Memory B cell (primary cell): ENCODE measurements around the gene BDNF.

ENCODE experiments used
- ATAC-seq: fragments of 150-1000 bp; cut with Tn5 transposase; 2 replicates; pipeline ENCODE4 v1.10.0; 2021; ENCODE audit warnings: low read depth, mild to moderate bottlenecking, moderate library complexity
- DNase-seq, 2 donors: peaks; one replicate each; pipeline ENCODE4 v3.0.0; 2022; ENCODE audit warnings: low spot score in 2 of 2
- H3K27ac Mint-ChIP-seq: one replicate; pipeline ENCODE4 v1.8.0; 2022; ENCODE audit warnings: mild to moderate bottlenecking, moderate library complexity, mixed read lengths
- H3K27me3 Mint-ChIP-seq: one replicate; pipeline ENCODE4 v1.8.0; 2022; ENCODE audit warnings: mixed read lengths
- H3K36me3 Mint-ChIP-seq: one replicate; pipeline ENCODE4 v1.8.0; 2022; ENCODE audit warnings: mild to moderate bottlenecking, mixed read lengths
- H3K4me1 Mint-ChIP-seq: one replicate; pipeline ENCODE4 v1.8.0; 2022; ENCODE audit warnings: mixed read lengths
- H3K4me3 Mint-ChIP-seq: one replicate; pipeline ENCODE4 v1.8.0; 2022; ENCODE audit warnings: mild to moderate bottlenecking, moderate library complexity, mixed read lengths
- H3K9me3 Mint-ChIP-seq: one replicate; pipeline ENCODE4 v1.8.0; 2022; ENCODE audit warnings: mixed read lengths

Gene BDNF

GRCh38 chr11:27619039-27619574, 81.1 kb downstream of the BDNF start:
- no peak overlapping the region for H3K4me3 Mint-ChIP-seq
- DNase-seq (no peak), ATAC-seq (no peak)
- H3K27me3 Mint-ChIP-seq: peaks cover 1% of the 10 kb centered on the region
- peaks cover 2% of the 10 kb centered on the region for H3K4me1 Mint-ChIP-seq
- no peak overlapping the region for H3K27ac Mint-ChIP-seq
- H3K36me3 Mint-ChIP-seq: peaks cover 3% of the 10 kb centered on the region
- no peaks in the 10 kb centered on the region for H3K9me3 Mint-ChIP-seq

- H3K27ac Mint-ChIP-seq: no peak overlapping the region
- ATAC-seq (no peak), DNase-seq (no peak)
- no peak overlapping the region for H3K4me3 Mint-ChIP-seq
- H3K27me3 Mint-ChIP-seq: no peaks in the 10 kb centered on the region
- H3K4me1 Mint-ChIP-seq: no peaks in the 10 kb centered on the region
- peaks cover 3% of the 10 kb centered on the region for H3K36me3 Mint-ChIP-seq
- no peaks in the 10 kb centered on the region for H3K9me3 Mint-ChIP-seq
Observed at GRCh38 chr11:27618281-27618915, 81.9 kb downstream of the BDNF start.

GRCh38 chr11:27616711-27617110, 83.5 kb downstream of the BDNF start:
- ATAC-seq (no peak), DNase-seq (no peak)
- Mint-ChIP-seq H3K4me3 (no peak overlapping the region), H3K9me3 (no peaks in the 10 kb centered on the region), H3K4me1 (no peaks in the 10 kb centered on the region), H3K27ac (no peak overlapping the region), H3K36me3 (peaks cover 3% of the 10 kb centered on the region), H3K27me3 (no peaks in the 10 kb centered on the region)

GRCh38 chr11:27615833-27616232, 84.4 kb downstream of the BDNF start:
- Mint-ChIP-seq H3K4me3 (no peak overlapping the region), H3K9me3 (no peaks in the 10 kb centered on the region), H3K36me3 (peaks cover 3% of the 10 kb centered on the region), H3K27me3 (no peaks in the 10 kb centered on the region), H3K4me1 (no peaks in the 10 kb centered on the region), H3K27ac (no peak overlapping the region)
- ATAC-seq: no peak
- no peak for DNase-seq

- Mint-ChIP-seq H3K27me3 (no peaks in the 10 kb centered on the region), H3K36me3 (peaks cover 3% of the 10 kb centered on the region), H3K4me1 (no peaks in the 10 kb centered on the region), H3K9me3 (no peaks in the 10 kb centered on the region), H3K4me3 (no peak overlapping the region), H3K27ac (no peak overlapping the region)
- DNase-seq: no peak
- no peak for ATAC-seq
Observed at GRCh38 chr11:27614092-27614491, 86.2 kb downstream of the BDNF start.

GRCh38 chr11:27612932-27613880, 87.0 kb downstream of the BDNF start:
- no peak for DNase-seq
- no peak overlapping the region for H3K27ac Mint-ChIP-seq
- H3K36me3 Mint-ChIP-seq: peaks cover 3% of the 10 kb centered on the region
- H3K4me3 Mint-ChIP-seq: no peak overlapping the region
- H3K27me3 Mint-ChIP-seq: no peaks in the 10 kb centered on the region
- no peaks in the 10 kb centered on the region for H3K4me1 Mint-ChIP-seq
- no peaks in the 10 kb centered on the region for H3K9me3 Mint-ChIP-seq
- no peak for ATAC-seq

- Mint-ChIP-seq H3K9me3 (no peaks in the 10 kb centered on the region), H3K4me1 (no peaks in the 10 kb centered on the region), H3K4me3 (no peak overlapping the region), H3K36me3 (peaks cover 3% of the 10 kb centered on the region), H3K27me3 (no peaks in the 10 kb centered on the region), H3K27ac (no peak overlapping the region)
- ATAC-seq (no peak), DNase-seq (no peak)
Observed at GRCh38 chr11:27611947-27612455, 88.3 kb downstream of the BDNF start.

GRCh38 chr11:27611390-27611789, 88.9 kb downstream of the BDNF start:
- Mint-ChIP-seq H3K4me3 (no peak overlapping the region), H3K27ac (no peak overlapping the region), H3K9me3 (no peaks in the 10 kb centered on the region), H3K36me3 (peaks cover 2% of the 10 kb centered on the region), H3K27me3 (no peaks in the 10 kb centered on the region), H3K4me1 (no peaks in the 10 kb centered on the region)
- ATAC-seq (no peak), DNase-seq (no peak)

GRCh38 chr11:27610946-27611345, 89.3 kb downstream of the BDNF start:
- DNase-seq: no peak
- no peaks in the 10 kb centered on the region for H3K27me3 Mint-ChIP-seq
- ATAC-seq: no peak
- no peaks in the 10 kb centered on the region for H3K9me3 Mint-ChIP-seq
- no peak overlapping the region for H3K4me3 Mint-ChIP-seq
- no peaks in the 10 kb centered on the region for H3K36me3 Mint-ChIP-seq
- no peaks in the 10 kb centered on the region for H3K4me1 Mint-ChIP-seq
- no peak overlapping the region for H3K27ac Mint-ChIP-seq

GRCh38 chr11:27610280-27610679, 90.0 kb downstream of the BDNF start:
- ATAC-seq: no peak
- Mint-ChIP-seq H3K4me3 (no peak overlapping the region), H3K9me3 (no peaks in the 10 kb centered on the region), H3K4me1 (no peaks in the 10 kb centered on the region), H3K27ac (no peak overlapping the region), H3K27me3 (no peaks in the 10 kb centered on the region), H3K36me3 (no peaks in the 10 kb centered on the region)
- no peak for DNase-seq

GRCh38 chr11:27608951-27609350, 91.3 kb downstream of the BDNF start:
- no peak overlapping the region for H3K27ac Mint-ChIP-seq
- H3K4me1 Mint-ChIP-seq: no peaks in the 10 kb centered on the region
- DNase-seq (no peak), ATAC-seq (no peak)
- no peaks in the 10 kb centered on the region for H3K27me3 Mint-ChIP-seq
- no peak overlapping the region for H3K4me3 Mint-ChIP-seq
- no peaks in the 10 kb centered on the region for H3K36me3 Mint-ChIP-seq
- H3K9me3 Mint-ChIP-seq: no peaks in the 10 kb centered on the region

GRCh38 chr11:27605422-27605821, 94.8 kb downstream of the BDNF start:
- no peak overlapping the region for H3K27ac Mint-ChIP-seq
- no peak overlapping the region for H3K4me3 Mint-ChIP-seq
- no peaks in the 10 kb centered on the region for H3K9me3 Mint-ChIP-seq
- DNase-seq: no peak
- ATAC-seq: no peak
- H3K4me1 Mint-ChIP-seq: no peaks in the 10 kb centered on the region
- no peaks in the 10 kb centered on the region for H3K27me3 Mint-ChIP-seq
- no peaks in the 10 kb centered on the region for H3K36me3 Mint-ChIP-seq
